Cortex of kidney (tissue), 1 donor: ENCODE measurements around the gene HOXA5.

ENCODE experiments used
- DNase-seq: peaks from one replicate; lab custom pipeline; 2025; lab: John Stamatoyannopoulos, UW

The HOXA5 gene

GRCh38 chr7:27159266-27160144, 16.0 kb upstream of the HOXA5 start:
- no peak for DNase-seq

- no peak for DNase-seq
These were observed 15.2 kb upstream of the HOXA5 start for GRCh38 chr7:27158436-27159265.

DNA sequence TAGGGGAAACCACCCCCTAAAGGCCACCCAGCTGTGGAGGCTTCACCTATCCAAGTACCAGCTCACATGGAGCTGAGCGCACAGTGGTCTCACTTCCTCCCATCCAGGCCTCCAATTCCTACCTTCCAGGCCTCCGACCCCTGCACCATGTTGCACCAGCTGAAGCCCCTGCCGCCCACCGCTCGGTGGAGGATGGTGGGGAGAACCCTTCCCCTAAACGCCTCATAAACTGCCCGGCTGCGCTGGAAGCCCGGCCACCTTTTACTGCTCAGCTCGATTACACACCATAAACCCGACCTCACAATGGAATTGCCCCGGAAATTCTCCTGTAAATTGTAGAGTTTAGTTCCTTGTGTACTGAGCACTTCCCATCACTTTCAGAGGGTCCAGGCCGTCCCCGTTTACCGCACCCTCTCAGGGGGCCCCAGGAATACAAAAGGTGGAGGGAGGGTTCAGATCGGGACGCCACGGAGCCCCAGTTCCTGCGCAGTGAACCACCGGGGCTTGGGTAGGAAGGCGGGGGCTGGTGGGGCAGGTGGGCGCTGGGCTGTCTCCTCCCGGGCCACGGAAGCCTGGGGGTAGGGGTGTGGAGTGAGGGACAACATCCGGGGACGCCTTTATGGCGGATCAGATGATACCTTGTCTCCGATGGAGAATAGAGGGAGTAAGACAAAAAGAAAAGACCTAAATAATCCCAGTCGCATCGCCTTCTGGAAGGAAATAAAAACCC, 14.4 kb upstream of the HOXA5 start:
- no peak for DNase-seq

- DNase-seq: no peak
These were observed 13.6 kb upstream of the HOXA5 start for GRCh38 chr7:27156916-27157701.

GRCh38 chr7:27156508-27156898, 13.0 kb upstream of the HOXA5 start, which contains the start of gene HOXA7:
HOXA7 (minus strand) TSS chr7:27156675; CDS start chr7:27156545, 130 bp downstream.
- no peak for DNase-seq

GRCh38 chr7:27155816-27156507, 12.5 kb upstream of the HOXA5 start:
- no peak for DNase-seq

- no peak for DNase-seq
These were observed 11.7 kb upstream of the HOXA5 start for GRCh38 chr7:27154901-27155815.

DNA sequence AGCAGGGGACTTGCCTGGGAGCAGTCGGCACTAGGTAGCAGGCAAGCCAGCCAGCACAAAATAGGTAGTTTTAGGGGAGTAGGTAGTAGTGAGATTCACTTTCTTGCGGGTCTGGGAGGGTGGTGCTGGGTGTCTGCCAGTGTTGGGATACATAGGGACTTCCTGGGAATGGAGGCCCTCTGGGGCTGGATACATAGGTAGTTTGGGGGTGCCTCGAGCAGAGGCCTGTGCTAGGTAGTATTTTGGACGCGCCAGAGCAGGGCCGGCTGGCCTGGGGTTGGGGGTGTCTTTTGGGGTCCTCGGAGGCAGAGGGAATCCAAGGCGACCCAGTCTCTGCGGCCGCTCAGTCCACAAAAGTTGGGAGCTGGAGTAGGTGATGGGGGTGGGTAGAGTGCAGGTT, 10.9 kb upstream of the HOXA5 start:
- DNase-seq: no peak

GRCh38 chr7:27153526-27153925, 10.0 kb upstream of the HOXA5 start:
- DNase-seq: no peak

- no peak for DNase-seq
These were observed 9.4 kb upstream of the HOXA5 start for GRCh38 chr7:27152816-27153442.

DNA sequence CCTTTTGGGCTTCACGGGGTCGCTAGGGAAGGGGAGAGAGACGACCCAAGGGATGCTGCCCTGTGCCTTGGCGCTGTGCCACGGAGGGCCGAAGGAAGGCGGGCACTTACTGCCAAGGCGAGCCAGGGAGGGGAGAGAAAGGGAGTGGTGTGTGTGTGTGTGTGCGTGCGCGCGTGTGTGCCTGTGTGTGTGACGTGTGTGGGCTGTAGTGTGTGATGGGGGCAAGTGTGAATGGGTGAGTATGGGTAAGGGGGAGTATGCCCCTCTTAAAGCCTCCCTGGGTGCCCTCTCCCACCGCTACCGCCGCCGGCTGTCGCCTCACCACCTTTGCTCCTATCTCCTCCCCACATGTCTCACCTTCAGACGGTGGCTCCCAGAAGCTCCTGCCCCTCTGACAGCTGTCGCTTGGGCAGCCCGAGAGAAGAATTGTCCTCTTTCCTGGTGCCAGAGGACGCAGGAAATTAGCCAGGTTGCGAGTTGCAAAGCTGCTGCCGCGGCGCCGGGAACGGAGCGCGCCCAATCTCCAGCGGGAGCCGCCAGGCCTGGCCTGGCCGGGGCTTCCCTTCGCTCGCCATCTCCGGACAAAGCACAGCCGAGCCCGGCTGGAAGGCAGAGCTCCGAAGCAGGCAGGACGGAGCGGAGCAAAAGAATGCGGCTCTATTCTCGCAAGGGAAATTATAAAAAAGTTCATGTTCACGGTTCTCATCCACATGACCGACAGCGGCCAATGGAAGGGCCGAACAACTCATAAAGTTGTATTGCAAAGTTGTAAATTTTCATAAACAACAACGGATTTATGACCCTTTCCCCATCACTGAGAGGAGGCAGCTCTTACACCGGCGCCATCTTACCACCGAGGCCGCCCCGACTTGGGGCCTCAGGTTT, 8.7 kb upstream of the HOXA5 start, which contains the start of gene HOXA3:
HOXA3 (minus strand) TSS at position 653 of the 885 bp plus-strand sequence. CDS start 41,943 bp downstream, outside the sequence.
- DNase-seq: no peak

- no peak for DNase-seq
These were observed 8.0 kb upstream of the HOXA5 start for GRCh38 chr7:27151341-27151930.

GRCh38 chr7:27150568-27151340, 7.3 kb upstream of the HOXA5 start:
- no peak for DNase-seq

DNA sequence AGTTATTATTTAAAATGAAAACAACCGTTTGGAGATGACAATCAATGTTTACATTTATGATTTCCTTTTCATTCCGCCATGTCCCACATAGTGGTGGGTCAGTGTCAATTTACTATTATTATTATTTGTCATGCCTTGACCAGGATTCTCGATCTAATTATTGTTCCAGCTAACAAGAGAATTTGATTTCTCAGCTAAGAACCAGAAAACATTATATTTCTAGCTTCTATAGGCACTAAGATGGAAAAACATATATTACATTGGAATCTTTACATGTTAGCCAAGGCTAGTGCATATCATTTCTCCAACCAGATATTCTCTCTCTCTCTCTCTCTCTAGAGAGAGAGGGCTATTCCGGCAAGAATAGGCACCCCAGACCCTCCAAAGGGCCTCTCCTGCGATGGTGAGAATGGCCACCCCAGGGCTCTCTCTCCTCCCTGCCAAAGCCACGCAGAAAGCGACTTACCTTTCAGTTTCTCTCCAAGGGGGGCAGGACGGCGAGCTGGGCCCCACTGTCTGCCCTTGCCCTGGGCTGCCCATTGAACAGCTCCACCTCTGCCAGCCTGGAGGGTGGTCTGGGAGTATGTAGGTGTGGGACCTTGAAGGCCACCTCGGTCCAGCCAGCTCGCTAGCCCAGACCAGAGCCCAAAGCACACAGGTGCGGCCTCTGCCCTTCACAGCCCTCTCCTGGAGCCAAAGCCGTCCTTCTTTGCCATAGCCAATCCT, 6.5 kb upstream of the HOXA5 start:
- DNase-seq: no peak

DNA sequence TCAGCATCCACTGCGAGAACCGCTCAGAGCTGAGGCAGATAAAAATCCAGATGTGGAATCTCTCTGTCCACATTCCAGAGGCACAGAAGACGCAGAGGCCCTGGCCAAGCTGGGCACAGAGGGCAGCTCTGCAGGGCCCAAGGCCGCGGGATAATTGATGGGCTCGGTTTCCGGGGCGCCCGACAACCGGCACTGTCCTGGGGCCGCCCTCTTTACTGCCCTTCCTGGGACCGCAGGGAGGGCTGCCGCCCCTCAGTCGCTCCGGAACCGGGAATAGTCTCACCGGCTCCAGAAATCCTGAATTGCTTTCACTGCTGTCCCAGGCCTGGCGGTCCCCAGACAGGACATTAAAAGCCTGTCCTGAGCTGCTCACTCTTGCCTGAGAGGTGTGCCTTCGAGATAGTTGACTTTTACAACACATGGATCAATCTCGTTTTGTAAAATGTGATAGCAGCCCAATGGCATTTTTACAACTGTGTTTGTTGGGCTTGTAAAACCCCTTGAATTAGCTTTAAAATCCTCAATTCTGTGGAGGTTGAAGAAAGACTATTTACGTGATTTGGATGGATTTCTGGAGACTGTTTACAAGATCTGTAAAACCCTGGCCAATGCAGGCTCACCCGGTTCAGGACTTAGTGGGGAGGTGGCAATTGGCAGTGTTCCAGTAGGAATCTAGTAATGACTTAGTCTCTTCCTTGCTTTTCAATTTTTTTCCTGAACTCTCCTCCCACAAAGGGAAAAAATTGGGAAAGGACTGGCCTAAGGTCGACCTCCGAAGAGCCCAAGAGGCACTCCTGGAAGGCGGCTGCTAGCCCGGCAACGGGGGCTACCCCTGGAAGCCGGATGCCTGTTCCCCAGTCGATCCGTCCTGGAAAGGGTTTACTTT, 5.5 kb upstream of the HOXA5 start:
- no peak for DNase-seq
